Islet of Langerhans (tissue), 1 donor: Measurements from ENCODE around the gene KRT79.

Experiments
- FAIRE-seq: peaks from one replicate; lab custom pipeline; 2011; peaks lifted over from hg19 to GRCh38; lab: Jason Lieb, UNC

Gene KRT79

DNA sequence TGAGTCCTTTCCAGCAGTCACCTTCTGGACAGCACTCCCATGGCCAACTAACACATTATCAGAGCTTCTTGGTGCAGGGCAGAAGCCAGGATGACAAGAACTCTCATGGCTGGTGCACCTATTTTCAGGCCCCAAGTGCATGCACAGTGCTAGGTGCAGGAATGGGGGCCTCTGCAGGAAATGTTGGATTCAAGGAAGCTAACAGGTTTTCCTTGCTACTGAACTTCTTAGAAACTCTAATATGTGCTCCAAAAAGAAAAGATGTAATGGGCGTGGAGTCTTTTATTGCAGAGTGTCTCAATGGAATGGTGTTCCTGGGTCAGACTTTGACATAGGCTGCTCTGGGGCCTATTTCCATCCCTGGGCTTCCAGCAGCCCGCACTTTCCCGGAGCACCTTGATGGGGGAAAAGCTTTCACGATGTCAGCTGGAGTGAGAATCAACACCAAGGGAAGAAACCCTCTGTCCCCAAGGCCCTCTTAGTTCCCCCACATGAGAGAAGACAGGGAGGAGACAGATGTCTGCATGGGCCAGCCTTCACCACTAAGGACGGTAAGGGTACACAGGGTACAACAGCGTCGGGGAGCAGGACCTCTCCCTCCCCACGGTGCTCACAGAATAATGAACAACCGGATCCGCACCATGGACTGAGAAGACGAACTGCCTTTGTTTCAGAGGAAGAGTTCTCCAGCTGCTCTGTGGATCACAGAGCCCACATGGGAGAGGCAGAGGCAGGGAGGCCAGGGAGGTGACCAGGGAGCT is 45.1 kb downstream of the KRT79 start:
- no peak for FAIRE-seq

DNA sequence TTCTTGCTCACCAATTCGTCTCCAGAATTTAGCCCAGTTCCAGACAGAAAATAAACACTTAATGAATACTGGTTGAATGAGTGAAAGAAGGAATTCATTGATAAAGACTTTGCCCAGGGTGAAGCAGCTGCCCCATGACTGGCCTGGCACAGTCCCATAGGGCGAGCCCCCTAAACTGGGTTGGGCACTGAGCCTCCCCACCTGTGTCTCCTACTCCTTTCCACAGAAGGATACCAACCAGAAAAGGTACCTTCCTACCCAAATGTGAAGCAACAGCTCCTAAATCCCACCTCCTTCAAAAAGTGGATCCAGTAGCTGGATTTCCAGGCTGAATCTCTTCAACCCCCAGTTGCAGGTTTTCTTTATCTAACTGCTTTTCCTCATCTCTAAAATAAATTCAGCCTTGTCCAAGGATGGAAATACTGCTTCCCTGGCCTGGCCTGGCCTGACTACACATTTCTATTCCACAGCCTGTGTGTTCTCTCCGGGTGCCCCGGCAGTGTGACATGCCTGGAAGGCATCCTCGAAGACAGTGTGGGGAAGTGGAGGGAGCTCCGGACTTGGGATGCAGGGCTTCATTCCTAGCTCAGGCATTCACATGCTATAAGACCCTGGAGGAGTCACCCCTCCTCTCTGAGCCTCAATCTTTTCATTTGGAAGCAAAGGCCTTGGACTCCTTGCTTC is 45.8 kb downstream of the KRT79 start:
- no peak for FAIRE-seq

DNA sequence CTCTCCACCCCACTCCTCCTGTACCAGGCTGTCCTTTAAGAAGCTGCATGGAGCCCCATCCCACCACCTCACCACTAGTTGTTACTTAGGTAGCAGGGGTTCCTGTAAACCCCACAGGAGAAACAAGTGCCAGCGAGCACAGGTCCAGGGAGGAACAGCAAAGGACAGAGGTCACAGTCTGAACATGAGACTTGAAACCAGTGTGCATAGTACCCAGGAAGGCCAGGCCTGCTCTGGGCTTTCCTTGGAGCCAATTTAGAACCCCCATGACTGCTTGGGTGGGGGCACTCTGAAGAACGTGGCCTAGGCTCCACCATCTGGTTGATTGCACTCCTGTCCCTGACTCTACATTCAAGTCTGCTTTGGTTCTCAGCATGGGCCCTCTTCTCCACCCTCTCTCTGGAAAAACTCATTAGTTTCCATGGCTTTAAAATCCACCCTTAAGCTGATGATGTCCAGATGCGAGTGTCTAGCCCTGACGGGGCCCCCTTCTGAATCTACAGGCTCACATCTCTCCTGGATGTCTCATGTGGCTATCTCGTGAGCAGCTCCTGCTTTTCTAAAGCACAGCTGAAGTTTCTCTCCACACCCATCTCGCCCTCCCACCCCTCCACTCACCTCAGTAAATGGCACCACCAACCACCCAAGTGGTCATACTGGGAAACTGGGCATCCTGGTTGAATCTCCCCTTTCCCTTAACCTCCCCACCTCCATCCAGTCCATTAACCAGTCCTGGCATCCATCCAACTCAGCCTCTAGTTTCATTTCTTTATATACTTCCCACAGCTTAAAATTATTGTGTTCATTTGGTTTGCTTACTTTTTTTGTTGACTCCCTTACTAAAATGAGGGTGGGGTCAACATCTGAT is 46.6 kb downstream of the KRT79 start:
- no peak for FAIRE-seq

DNA sequence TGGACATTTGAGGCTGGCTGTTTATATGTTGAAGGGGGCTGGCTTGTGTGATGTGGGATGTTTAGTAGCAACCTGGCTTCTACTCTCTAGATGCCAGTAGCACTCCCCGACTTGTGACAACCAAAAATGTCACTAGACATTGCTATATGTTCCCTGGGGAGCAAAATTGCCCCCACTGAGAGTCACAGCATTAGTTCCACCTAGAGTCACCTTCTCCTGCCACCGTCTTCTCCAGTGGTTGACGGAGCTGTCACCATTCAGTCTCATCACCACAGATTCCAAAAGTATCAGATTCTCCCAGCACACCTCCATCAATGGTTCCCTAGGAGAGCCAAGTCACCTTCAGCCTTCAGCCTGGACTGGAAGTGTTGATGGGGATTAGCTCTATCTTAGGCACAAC is 49.2 kb downstream of the KRT79 start:
- FAIRE-seq, result no peak

DNA sequence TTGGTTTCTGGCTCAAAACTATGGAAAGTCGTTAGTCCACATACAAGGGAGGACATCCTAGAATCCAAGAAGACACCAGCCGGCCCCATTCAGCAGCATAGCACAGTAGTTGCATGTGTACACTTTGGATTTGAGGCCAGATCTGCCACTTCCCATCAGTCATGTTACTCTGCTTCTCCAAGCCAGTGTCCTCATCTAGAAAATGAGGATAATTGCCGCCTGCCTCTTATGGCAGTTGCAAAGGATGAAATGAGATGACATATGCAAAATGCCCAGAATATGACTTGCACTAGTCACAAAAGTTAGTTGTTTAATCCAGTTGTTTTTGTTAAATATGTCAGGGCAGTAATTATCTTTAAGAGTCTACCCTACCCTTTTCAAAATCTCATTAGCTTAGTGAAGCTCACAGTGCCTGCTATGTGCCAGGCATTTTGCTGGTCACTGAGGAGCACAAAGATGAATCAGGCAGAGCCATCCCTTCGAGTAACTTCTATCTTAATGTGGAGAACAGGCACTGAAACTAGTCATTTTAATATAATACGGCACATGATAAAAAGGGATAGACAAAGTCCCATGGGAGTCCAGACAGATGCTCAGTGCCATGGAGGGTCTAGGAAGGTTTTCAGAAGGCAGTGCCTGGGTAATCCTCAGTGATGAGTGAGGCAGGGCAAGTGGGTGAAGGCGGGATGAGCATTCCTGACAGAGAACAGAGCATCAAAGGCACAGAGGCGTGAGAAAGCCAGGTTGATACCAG is 50.4 kb downstream of the KRT79 start:
- FAIRE-seq, result no peak

DNA sequence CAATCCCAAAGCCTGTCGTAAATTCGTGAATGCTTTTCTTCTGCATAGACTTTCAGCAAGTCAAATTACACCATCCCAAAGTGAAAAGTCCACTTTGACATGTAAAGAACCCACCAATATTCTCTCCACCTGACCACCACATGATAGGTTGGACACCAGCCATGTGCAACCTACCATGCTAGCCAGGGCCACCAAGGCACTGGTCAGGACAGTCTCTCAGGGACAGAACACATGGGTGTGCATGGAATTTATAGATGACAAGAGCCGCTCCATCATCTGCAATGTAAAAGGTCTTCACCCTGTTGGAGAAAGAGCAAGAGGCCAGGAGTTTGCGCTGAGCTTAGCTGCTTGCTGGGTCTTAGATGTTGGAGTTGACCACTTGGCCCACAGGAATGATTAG is 51.6 kb downstream of the KRT79 start:
- FAIRE-seq, result no peak

DNA sequence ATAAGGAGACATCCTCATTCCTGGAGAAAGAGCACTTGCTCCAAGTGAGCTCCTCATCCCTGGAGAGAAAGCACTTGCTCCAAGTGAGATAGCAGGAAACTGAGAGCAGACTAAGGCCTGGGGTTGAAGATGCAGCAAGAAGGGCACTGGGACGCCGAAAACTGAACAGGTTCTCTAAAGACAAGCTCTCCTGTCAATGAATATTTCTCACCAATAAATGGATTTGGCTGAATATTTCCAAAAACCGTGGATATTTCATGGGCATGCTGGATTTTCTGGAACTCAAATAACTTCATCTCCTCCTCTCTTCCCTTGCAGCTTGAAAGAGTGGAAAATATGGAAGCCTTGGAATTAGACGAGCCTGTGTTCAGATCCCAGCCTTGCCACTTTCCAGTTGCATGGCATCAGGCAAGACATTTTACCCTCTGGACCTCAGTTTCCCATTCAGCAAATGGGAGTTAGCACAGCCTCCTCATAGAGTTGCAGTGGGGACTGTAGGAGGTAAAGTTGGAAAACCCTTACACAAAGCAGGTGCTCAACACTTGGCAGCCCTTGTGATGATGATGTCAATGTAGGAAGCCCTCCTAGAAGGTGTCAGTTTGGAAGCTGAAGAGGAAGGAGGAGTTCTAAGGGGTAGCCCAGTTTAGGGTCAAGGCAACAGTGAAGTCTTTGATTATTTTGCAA is 52.6 kb downstream of the KRT79 start:
- FAIRE-seq, result no peak

DNA sequence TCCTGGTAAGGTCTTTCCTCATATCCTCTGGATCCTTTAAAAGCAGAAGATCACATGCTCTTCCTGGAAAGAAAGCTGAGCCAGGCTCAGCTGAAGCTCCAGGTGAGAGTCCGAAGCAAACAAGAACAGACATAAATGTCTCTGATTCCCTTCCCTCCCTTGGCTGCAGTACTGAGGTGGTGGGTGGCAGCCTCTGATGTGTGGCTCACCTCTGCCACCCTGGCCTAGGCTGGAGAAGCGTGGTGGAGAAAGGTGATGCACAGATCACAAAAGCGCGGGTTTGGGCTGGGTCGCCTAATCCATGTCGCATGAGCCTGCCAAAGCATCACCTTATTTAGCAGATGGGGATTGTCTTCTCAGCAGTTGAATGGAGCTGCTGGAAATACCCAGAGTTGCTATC is 54.2 kb downstream of the KRT79 start:
- FAIRE-seq, result no peak

DNA sequence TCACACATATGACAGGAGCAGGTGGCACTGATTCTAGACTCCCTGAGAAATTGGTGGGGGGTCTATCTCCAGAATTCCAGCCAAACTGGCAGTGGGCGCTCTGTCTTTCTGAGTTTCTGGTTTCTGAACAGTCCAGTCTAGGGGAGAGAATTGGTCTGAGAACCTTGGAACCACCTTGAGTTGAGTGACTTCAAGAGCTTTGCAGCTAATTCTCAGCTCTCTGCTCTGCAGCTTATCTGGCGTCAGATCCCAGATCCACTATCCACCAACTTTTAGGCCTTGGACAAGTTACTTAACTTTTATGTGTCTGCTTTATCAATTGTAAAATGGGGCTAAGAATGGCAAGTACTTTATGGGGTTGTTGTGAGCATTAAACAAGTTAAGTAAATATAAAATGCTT is 55.3 kb downstream of the KRT79 start:
- FAIRE-seq, result no peak

DNA sequence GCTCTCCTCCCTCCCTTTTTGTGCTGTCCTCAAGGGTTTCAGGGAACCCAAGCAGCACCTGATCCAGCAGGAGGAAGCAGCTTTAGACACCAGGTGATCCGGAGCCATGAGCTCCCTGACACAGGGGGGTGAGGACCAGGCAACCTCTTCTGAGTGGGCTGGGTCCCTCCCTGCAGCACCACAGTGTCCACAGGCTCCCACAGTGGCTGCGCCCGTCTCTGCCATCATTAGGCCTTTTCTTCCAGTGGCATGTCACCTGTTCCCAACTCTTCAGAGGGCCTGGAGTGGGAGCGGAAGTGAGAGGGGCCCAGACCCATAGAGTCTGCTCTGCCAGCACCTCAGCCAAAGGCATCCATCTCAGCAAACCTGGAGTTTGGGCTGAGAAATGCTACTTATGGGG is 56.5 kb downstream of the KRT79 start:
- no peak for FAIRE-seq

DNA sequence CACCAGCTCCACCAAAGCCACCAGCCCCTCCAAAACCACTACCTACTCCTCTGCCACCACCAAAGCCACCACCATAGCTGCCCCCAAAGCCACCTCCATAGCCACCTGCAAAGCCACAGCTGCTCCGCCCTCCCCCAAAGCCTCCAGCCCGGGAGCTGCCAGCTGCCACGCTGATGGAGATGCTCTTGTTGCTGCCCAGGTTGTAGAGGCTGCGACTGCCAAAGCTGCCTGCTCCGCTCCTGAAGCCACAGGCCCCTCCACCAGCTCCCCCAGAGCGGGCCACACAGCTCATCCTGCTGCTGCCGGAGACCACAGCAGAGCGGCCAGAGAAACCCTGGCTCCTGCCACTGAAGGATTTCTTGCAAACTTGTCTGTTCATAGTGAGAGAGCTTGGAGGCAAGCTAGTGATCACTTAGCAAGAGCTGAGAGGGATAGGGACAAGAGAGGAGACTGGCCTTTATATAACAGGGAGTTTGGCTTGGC is 57.2 kb downstream of the KRT79 start, which contains the start of gene KRT76:
Gene KRT76, minus strand, starts transcription at position 433 of the 483 bp plus-strand sequence. Its CDS starts 54 bp downstream, at position 379.
- FAIRE-seq, result no peak

DNA sequence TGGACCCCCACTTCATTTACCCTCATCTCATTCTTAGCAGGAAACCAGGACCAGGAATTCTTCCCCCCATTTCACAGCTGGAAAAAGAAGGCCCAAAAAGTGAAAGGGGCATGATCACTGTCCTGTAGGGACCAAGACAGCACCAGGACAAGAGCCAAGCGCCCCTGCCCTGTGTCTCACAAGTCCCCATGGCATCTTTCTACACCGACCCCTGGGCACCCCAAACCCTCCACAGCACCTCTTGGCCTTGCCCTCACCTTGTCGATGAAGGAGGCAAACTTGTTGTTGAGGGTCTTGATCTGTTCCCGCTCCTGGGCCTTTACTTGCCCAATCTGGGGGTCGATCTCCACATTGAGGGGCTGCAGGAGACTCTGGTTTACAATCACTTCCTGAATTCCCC is 57.7 kb downstream of the KRT79 start:
- FAIRE-seq, result no peak

DNA sequence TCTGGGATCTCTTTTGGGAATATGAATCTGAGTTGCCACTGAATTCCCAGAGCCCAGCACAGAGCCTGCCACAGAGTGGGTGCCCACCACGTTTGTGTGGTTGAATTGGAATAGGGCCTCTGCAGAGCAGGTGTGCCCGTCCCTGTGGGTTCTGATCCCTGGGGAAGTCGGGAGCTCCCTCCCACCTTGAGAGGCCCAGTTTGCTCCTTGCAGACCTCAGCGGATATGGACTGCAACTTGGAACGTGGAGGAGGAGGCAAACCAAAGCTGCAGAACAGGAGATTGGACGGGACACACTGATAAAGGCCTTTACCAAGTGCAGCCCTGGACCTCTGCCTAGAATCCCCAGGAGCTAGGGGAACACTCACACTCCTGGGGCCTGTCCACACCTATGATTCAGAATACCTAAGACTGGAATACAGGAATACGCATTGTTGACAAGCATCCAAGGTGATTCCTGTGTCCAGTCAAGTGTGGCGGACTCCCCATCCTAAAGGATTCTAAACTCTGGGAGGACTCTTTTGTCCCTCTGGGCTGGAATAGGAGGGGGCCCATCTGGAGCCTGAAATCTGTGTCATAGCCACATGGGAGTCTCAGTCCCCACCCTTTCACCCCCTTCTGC is 59.4 kb downstream of the KRT79 start:
- FAIRE-seq, result no peak

DNA sequence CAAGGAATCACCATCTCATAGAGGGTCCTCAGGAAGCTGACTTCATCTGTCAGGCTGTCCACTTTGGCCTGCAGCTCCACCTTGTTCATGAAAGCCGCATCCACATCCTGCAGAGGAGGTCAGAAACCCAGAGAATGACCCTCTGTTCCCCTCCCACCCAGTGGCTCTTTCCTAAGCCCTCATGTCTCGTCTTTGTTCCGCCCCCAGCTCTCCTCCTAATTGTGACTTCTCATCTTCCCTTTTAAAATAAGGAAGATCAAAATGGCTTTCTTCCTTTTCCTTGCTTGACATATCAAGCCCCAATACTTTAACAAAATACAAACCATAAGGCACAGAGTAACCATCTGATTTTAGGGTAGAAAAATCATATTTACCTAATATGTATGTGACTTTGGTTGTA is 61.3 kb downstream of the KRT79 start:
- no peak for FAIRE-seq

DNA sequence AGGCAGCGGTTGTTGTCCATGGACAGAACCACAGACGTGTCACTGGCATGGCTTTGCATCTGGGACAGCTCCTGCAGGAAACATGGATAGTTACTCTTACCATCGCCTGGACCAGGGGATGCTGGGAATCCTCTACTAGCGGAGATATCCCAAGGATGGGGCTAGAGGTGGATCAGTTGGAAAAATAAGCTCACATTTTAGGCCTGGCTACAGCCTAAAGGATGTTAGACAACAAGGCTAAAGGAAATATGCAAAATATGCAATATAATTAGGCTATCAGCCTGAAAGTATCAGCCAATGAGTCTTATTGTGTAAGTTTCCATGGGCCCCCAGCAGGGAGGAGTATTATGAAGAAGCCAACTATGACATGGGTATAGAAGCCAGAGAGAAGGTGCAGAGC is 61.9 kb downstream of the KRT79 start:
- FAIRE-seq, result no peak

DNA sequence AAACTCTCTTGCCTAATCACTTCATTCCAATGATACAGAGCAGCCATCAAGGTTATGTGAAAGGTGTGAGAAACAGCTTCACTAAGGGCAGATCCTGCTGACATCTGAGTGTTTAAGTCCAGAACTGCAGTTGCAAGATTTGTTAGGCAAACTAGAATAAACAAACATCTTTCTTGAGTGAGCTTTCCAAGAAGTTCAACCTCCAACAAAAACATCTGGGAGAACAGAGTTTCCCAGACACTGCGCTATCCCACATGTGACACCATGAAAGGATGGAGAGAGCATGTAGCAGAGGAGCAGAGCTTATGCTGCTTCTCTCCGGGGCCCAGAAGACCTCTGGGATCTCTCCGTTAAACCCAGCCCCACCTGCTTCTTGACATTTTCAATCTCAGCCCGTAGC is 62.6 kb downstream of the KRT79 start:
- no peak for FAIRE-seq
